K562 (cell line): ENCODE measurements around the gene H2BK1. TPM values are rescaled to one million over a fixed set of nuclear protein-coding genes. Genes with fewer than 3 reads are reported as not detected.

ENCODE experiments used
- CGGBP1 ChIP-seq: fragments of 250-450 bp; sonication (Bioruptor Pico); IDR thresholded peaks from 2 replicates; pipeline ENCODE4 v1.9.0; 2021; ENCODE audit warnings: mild to moderate bottlenecking
- DLX4 ChIP-seq: fragments of 250-450 bp; sonication (Bioruptor Pico); IDR thresholded peaks from 2 replicates; pipeline ENCODE4 v1.6.1; 2021; ENCODE audit warnings: mild to moderate bottlenecking
- E2F1 ChIP-seq: sonication (generic); formaldehyde crosslinking; IDR thresholded peaks from 2 replicates; pipeline ENCODE4 v1.8.1; 2023; ENCODE audit warnings: mild to moderate bottlenecking, missing genetic modification reagents, moderate library complexity
- GTF2E2 ChIP-seq: fragments of 200-800 bp; sonication (Bioruptor generic); IDR thresholded peaks from 2 replicates; pipeline ENCODE4 v1.6.1; 2016; ENCODE audit warnings: missing genetic modification characterization, missing compliant biosample characterization
- HMG20B ChIP-seq: fragments of 250-450 bp; sonication (Bioruptor Pico); IDR thresholded peaks from 2 replicates; pipeline ENCODE4 v1.5.0; 2021; ENCODE audit warnings: mild to moderate bottlenecking
- MAX ChIP-seq: sonication (generic); formaldehyde crosslinking; IDR thresholded peaks from 2 replicates; pipeline ENCODE4 v1.9.0; 2022; ENCODE audit warnings: mild to moderate bottlenecking, missing genetic modification reagents
- MTA2 ChIP-seq: fragments of 450-650 bp; IDR thresholded peaks from 2 replicates; pipeline ENCODE4 v1.6.1; 2016; ENCODE audit warnings: low read depth
- NCOA4 ChIP-seq: fragments of 450-650 bp; IDR thresholded peaks from 2 replicates; pipeline ENCODE4 v1.6.1; 2018; ENCODE audit warnings: mild to moderate bottlenecking; ENCODE audit not compliant: partially characterized antibody
- NR0B1 ChIP-seq: fragments of 450-650 bp; IDR thresholded peaks from one replicate; pipeline ENCODE4 v1.6.1; 2018; ENCODE audit warnings: mild to moderate bottlenecking, moderate library complexity; ENCODE audit not compliant: partially characterized antibody
- NR1H2 ChIP-seq: sonication (generic); formaldehyde crosslinking; IDR thresholded peaks from 2 replicates; pipeline ENCODE4 v1.4.0; 2020; ENCODE audit warnings: mild to moderate bottlenecking, missing genetic modification reagents
- RCOR1 ChIP-seq, 2 experiments: IDR thresholded peaks; 2 replicates each; pipeline ENCODE4 v1.6.1; 2012; ENCODE audit warnings: low read depth in 2 of 2, low read length in 2 of 2, borderline replicate concordance in 1 of 2, improper control_type of control experiment in 1 of 2
- SMAD1 ChIP-seq: fragments of 150-350 bp; IDR thresholded peaks from 2 replicates; pipeline ENCODE4 v1.6.1; 2014; ENCODE audit warnings: low read length, low read depth; ENCODE audit not compliant: partially characterized antibody
- SMARCC2 ChIP-seq: fragments of 450-650 bp; IDR thresholded peaks from 2 replicates; pipeline ENCODE4 v1.6.1; 2017; ENCODE audit warnings: antibody characterized with exemption, moderate library complexity, mild to moderate bottlenecking, low read depth
- SMARCE1 ChIP-seq: fragments of 450-650 bp; IDR thresholded peaks from 2 replicates; pipeline ENCODE4 v1.7.1; 2016; ENCODE audit warnings: mild to moderate bottlenecking
- SNAPC5 ChIP-seq: fragments of 250-450 bp; sonication (Bioruptor Pico); IDR thresholded peaks from 2 replicates; pipeline ENCODE4 v1.8.0; 2021; ENCODE audit warnings: moderate library complexity, mild to moderate bottlenecking, inconsistent platforms
- SNRNP70 ChIP-seq: fragments of 200-400 bp; formaldehyde crosslinking; optimal IDR thresholded peaks from 2 replicates; pipeline ENCODE3; 2017; ENCODE audit warnings: low read depth, low read length
- TAF9B ChIP-seq: fragments of 450-650 bp; IDR thresholded peaks from 2 replicates; pipeline ENCODE4 v1.6.1; 2018; ENCODE audit warnings: mild to moderate bottlenecking; ENCODE audit not compliant: partially characterized antibody
- TCF7 ChIP-seq: sonication (generic); IDR thresholded peaks from 2 replicates; pipeline ENCODE4 v1.6.1; 2016; ENCODE audit warnings: antibody characterized with exemption, borderline replicate concordance
- TCFL5 ChIP-seq: fragments of 250-450 bp; sonication (Bioruptor Pico); conservative IDR thresholded peaks from 2 replicates; pipeline ENCODE4 v1.6.1; 2021; ENCODE audit warnings: mild to moderate bottlenecking, moderate library complexity, matching md5 sums
- ZMIZ1 ChIP-seq, 2 experiments: fragments of 150-350 bp in 1 of 2; IDR thresholded peaks; 2 replicates each; pipeline ENCODE4 v1.6.1; 2012 to 2016; ENCODE audit warnings: low read depth in 2 of 2, low read length in 2 of 2, mild to moderate bottlenecking in 1 of 2, moderate library complexity in 1 of 2
- ZNF316 ChIP-seq: fragments of 450-650 bp; IDR thresholded peaks from 2 replicates; pipeline ENCODE4 v1.6.1; 2016
- polyA plus RNA-seq, 8 experiments: library from polyadenylated mRNA; depleted of rRNA in 4 of 8; stranded (reverse) in 5 of 8; unstranded in 3 of 8; fragments of >200 nt; fragmentation: Nextera tagmentation in 2 of 8; fragmentation: Illumina TruSeq in 1 of 8; extraction: Ambion mirVana in 2 of 8; extraction: Trizol in 1 of 8; gene quantifications; 2 replicates each; pipeline versions ENCODE4 v1.2.1 to v1.2.3, GENCODE V29; 2011 to 2014; ENCODE audit warnings: inconsistent platforms in 1 of 8, missing spikeins in 1 of 8
- total RNA-seq, 7 experiments: library from RNA; depleted of rRNA in 6 of 7; stranded (reverse); fragments of >200 nt in 6 of 7; fragmentation: Illumina TruSeq in 2 of 7; extraction: Trizol in 2 of 7; gene quantifications; 2 replicates each; pipeline versions ENCODE4 v1.2.1 to v1.2.3, GENCODE V29; 2011 to 2021; ENCODE audit warnings: low replicate concordance in 1 of 7

Gene H2BK1
- total and polyA plus RNA-seq, 9 of the 15 experiments (the other 6 are each of a cell fraction or from before 2014, with no cell fraction given): not detected

GRCh38 chr7:151240942-151241754 is 30.9 kb upstream of the H2BK1 start (continued):
- TF ChIP-seq SNAPC5 (CRISPR knock-in tag) (no peak), TAF9B (no peak), NR0B1 (no peak), SMARCE1 (0 out of 2 replicates have a peak, but pooled peaks have one; percentile 34), TCF7 (no peak), ZMIZ1 (IDR thresholded peaks at IDR 0.05; ENCODE audit: low read depth in 2 of 2, low read length in 2 of 2) (no peak), SNRNP70 (no peak), GTF2E2 (tag) (no peak), MTA2 (no peak), ZNF316 (peak; percentile 88), RCOR1 (IDR thresholded peaks at IDR 0.05; ENCODE audit: borderline replicate concordance in 1 of 2, low read depth in 2 of 2, low read length in 2 of 2) (peak in 1 of 2 experiments; percentile 65; a peak in 1 of 4 replicates), TCFL5 (no peak), DLX4 (CRISPR knock-in tag) (no peak), CGGBP1 (CRISPR knock-in tag) (no peak), MAX (CRISPR knock-in tag) (no peak), SMAD1 (no peak), NR1H2 (CRISPR knock-in tag) (no peak), NCOA4 (no peak), SMARCC2 (no peak), E2F1 (CRISPR knock-in tag) (no peak), HMG20B (CRISPR knock-in tag) (no peak)
